Activated naive CD4-positive, alpha-beta T cell treated with anti-CD3 and anti-CD28 coated beads, Interleukin-2, amount 50 U/mL, for 24 hours (primary cell): ENCODE data around the gene PGLYRP4.

Experiments
- H3K27ac Mint-ChIP-seq: one replicate; pipeline ENCODE4 v1.8.0; 2021; ENCODE audit warnings: mild to moderate bottlenecking, mixed read lengths
- H3K27me3 Mint-ChIP-seq: one replicate; pipeline ENCODE4 v1.8.0; 2021; ENCODE audit warnings: mixed read lengths
- H3K36me3 Mint-ChIP-seq: one replicate; pipeline ENCODE4 v1.8.0; 2021; ENCODE audit warnings: mixed read lengths
- H3K4me1 Mint-ChIP-seq: one replicate; pipeline ENCODE4 v1.8.0; 2021; ENCODE audit warnings: mixed read lengths
- H3K4me3 Mint-ChIP-seq: one replicate; pipeline ENCODE4 v1.8.0; 2021; ENCODE audit warnings: mild to moderate bottlenecking, mixed read lengths
- H3K9me3 Mint-ChIP-seq: one replicate; pipeline ENCODE4 v1.8.0; 2021; ENCODE audit warnings: mixed read lengths

Gene PGLYRP4

GRCh38 chr1:153364156-153364555, 15.5 kb upstream of the PGLYRP4 start:
- H3K27me3 Mint-ChIP-seq: no peaks in the 10 kb centered on the region
- no peaks in the 10 kb centered on the region for H3K9me3 Mint-ChIP-seq
- no peaks in the 10 kb centered on the region for H3K36me3 Mint-ChIP-seq
- no peaks in the 10 kb centered on the region for H3K4me1 Mint-ChIP-seq
- H3K4me3 Mint-ChIP-seq: no peak overlapping the region
- H3K27ac Mint-ChIP-seq: no peak overlapping the region

- H3K4me3 Mint-ChIP-seq: no peak overlapping the region
- H3K36me3 Mint-ChIP-seq: no peaks in the 10 kb centered on the region
- H3K4me1 Mint-ChIP-seq: no peaks in the 10 kb centered on the region
- no peaks in the 10 kb centered on the region for H3K27me3 Mint-ChIP-seq
- no peak overlapping the region for H3K27ac Mint-ChIP-seq
- H3K9me3 Mint-ChIP-seq: no peaks in the 10 kb centered on the region
Observed at GRCh38 chr1:153363641-153364040, 15.0 kb upstream of the PGLYRP4 start.

GRCh38 chr1:153362187-153362775, 13.6 kb upstream of the PGLYRP4 start:
- peaks cover 12% of the 10 kb centered on the region for H3K4me1 Mint-ChIP-seq
- no peak overlapping the region for H3K4me3 Mint-ChIP-seq
- H3K9me3 Mint-ChIP-seq: no peaks in the 10 kb centered on the region
- H3K27ac Mint-ChIP-seq: no peak overlapping the region
- H3K27me3 Mint-ChIP-seq: no peaks in the 10 kb centered on the region
- no peaks in the 10 kb centered on the region for H3K36me3 Mint-ChIP-seq

- no peaks in the 10 kb centered on the region for H3K36me3 Mint-ChIP-seq
- no peak overlapping the region for H3K4me3 Mint-ChIP-seq
Observed at GRCh38 chr1:153361480-153362109, 13.0 kb upstream of the PGLYRP4 start.

GRCh38 chr1:153360592-153361479, 12.2 kb upstream of the PGLYRP4 start:
- Mint-ChIP-seq H3K27ac (no peak overlapping the region), H3K36me3 (no peaks in the 10 kb centered on the region), H3K27me3 (no peaks in the 10 kb centered on the region), H3K4me1 (peaks cover 21% of the 10 kb centered on the region), H3K9me3 (no peaks in the 10 kb centered on the region), H3K4me3 (no peak overlapping the region)

More at GRCh38 chr1:153361480-153362109, 13.0 kb upstream of the PGLYRP4 start:
- Mint-ChIP-seq H3K4me1 (peaks cover 17% of the 10 kb centered on the region), H3K9me3 (no peaks in the 10 kb centered on the region), H3K27ac (no peak overlapping the region), H3K27me3 (no peaks in the 10 kb centered on the region)

- Mint-ChIP-seq H3K27me3 (no peaks in the 10 kb centered on the region), H3K36me3 (no peaks in the 10 kb centered on the region), H3K4me1 (peaks cover 21% of the 10 kb centered on the region), H3K4me3 (no peak overlapping the region), H3K27ac (no peak overlapping the region), H3K9me3 (no peaks in the 10 kb centered on the region)
Observed at GRCh38 chr1:153360190-153360589, 11.5 kb upstream of the PGLYRP4 start.

GRCh38 chr1:153359241-153359640, 10.6 kb upstream of the PGLYRP4 start:
- H3K27ac Mint-ChIP-seq: no peak overlapping the region
- H3K9me3 Mint-ChIP-seq: no peaks in the 10 kb centered on the region
- no peak overlapping the region for H3K4me3 Mint-ChIP-seq
- no peaks in the 10 kb centered on the region for H3K27me3 Mint-ChIP-seq
- H3K36me3 Mint-ChIP-seq: no peaks in the 10 kb centered on the region
- H3K4me1 Mint-ChIP-seq: peaks cover 21% of the 10 kb centered on the region

- H3K9me3 Mint-ChIP-seq: no peaks in the 10 kb centered on the region
- no peak overlapping the region for H3K27ac Mint-ChIP-seq
- H3K27me3 Mint-ChIP-seq: no peaks in the 10 kb centered on the region
- no peaks in the 10 kb centered on the region for H3K36me3 Mint-ChIP-seq
- H3K4me1 Mint-ChIP-seq: peaks cover 21% of the 10 kb centered on the region
- H3K4me3 Mint-ChIP-seq: no peak overlapping the region
Observed at GRCh38 chr1:153358691-153358975, 10.0 kb upstream of the PGLYRP4 start.

- Mint-ChIP-seq H3K27ac (no peak within 1 kb of the TSS), H3K9me3 (no peaks in the 10 kb centered on the region), H3K4me3 (no peak within 1 kb of the TSS), H3K36me3 (no peaks in the 10 kb centered on the region), H3K27me3 (no peaks in the 10 kb centered on the region), H3K4me1 (peaks cover 21% of the 10 kb centered on the region)
Observed at GRCh38 chr1:153357853-153358690, 9.4 kb upstream of the PGLYRP4 start, which contains the start of gene S100A9. Gene S100A9 (plus strand): TSS chr1:153357854. CDS start chr1:153358284, 430 bp downstream.

GRCh38 chr1:153357076-153357852, 8.6 kb upstream of the PGLYRP4 start:
- H3K4me3 Mint-ChIP-seq: no peak overlapping the region
- no peaks in the 10 kb centered on the region for H3K9me3 Mint-ChIP-seq
- H3K27ac Mint-ChIP-seq: no peak overlapping the region
- H3K36me3 Mint-ChIP-seq: no peaks in the 10 kb centered on the region
- peaks cover 21% of the 10 kb centered on the region for H3K4me1 Mint-ChIP-seq
- no peaks in the 10 kb centered on the region for H3K27me3 Mint-ChIP-seq

GRCh38 chr1:153356392-153357075, 7.9 kb upstream of the PGLYRP4 start:
- H3K4me3 Mint-ChIP-seq: no peak overlapping the region
- no peaks in the 10 kb centered on the region for H3K36me3 Mint-ChIP-seq
- no peak overlapping the region for H3K27ac Mint-ChIP-seq
- no peaks in the 10 kb centered on the region for H3K9me3 Mint-ChIP-seq
- no peaks in the 10 kb centered on the region for H3K27me3 Mint-ChIP-seq
- H3K4me1 Mint-ChIP-seq: peaks cover 21% of the 10 kb centered on the region

- Mint-ChIP-seq H3K4me3 (no peak overlapping the region), H3K4me1 (peaks cover 21% of the 10 kb centered on the region), H3K9me3 (no peaks in the 10 kb centered on the region), H3K36me3 (no peaks in the 10 kb centered on the region), H3K27me3 (peaks cover 2% of the 10 kb centered on the region), H3K27ac (no peak overlapping the region)
Observed at GRCh38 chr1:153355445-153356071, 6.9 kb upstream of the PGLYRP4 start.

GRCh38 chr1:153354515-153355193, 6.0 kb upstream of the PGLYRP4 start:
- no peaks in the 10 kb centered on the region for H3K36me3 Mint-ChIP-seq
- no peaks in the 10 kb centered on the region for H3K9me3 Mint-ChIP-seq
- peaks cover 2% of the 10 kb centered on the region for H3K27me3 Mint-ChIP-seq
- peaks cover 21% of the 10 kb centered on the region for H3K4me1 Mint-ChIP-seq
- H3K4me3 Mint-ChIP-seq: no peak overlapping the region
- no peak overlapping the region for H3K27ac Mint-ChIP-seq
